Effector memory CD8-positive, alpha-beta T cell (primary cell): ENCODE measurements around the gene CFAP210.

Experiments
- ATAC-seq: fragments of 150-1000 bp; cut with Tn5 transposase; replicated peaks from 2 replicates; pipeline ENCODE4 v1.10.0; 2021; ENCODE audit warnings: mild to moderate bottlenecking, moderate library complexity
- DNase-seq, 3 experiments: peaks; one replicate each; pipeline ENCODE4 v3.0.0; 2021
- H3K27ac Mint-ChIP-seq, 2 donors: one replicate each; pipeline ENCODE4 v1.8.0; 2022; ENCODE audit warnings: mild to moderate bottlenecking in 2 of 2, mixed read lengths in 2 of 2, moderate library complexity in 2 of 2
- H3K27me3 Mint-ChIP-seq, 2 donors: one replicate each; pipeline ENCODE4 v1.8.0; 2022; ENCODE audit warnings: mixed read lengths in 2 of 2
- H3K36me3 Mint-ChIP-seq: one replicate; pipeline ENCODE4 v1.8.0; 2022; ENCODE audit warnings: mild to moderate bottlenecking, moderate library complexity, mixed read lengths; ENCODE audit not compliant: insufficient read depth
- H3K4me1 Mint-ChIP-seq, 2 donors: one replicate each; pipeline ENCODE4 v1.8.0; 2022; ENCODE audit warnings: low read depth in 2 of 2, mixed read lengths in 2 of 2
- H3K4me3 Mint-ChIP-seq, 2 donors: one replicate each; pipeline ENCODE4 v1.8.0; 2022; ENCODE audit warnings: mild to moderate bottlenecking in 2 of 2, mixed read lengths in 2 of 2, moderate library complexity in 2 of 2
- H3K9me3 Mint-ChIP-seq, 2 donors: one replicate each; pipeline ENCODE4 v1.8.0; 2022; ENCODE audit warnings: mixed read lengths in 2 of 2

CFAP210 gene

GRCh38 chr2:169718930-169719504 lies 24.8 kb upstream of the CFAP210 start:
- H3K36me3 Mint-ChIP-seq: no peaks in the 10 kb centered on the region

DNA sequence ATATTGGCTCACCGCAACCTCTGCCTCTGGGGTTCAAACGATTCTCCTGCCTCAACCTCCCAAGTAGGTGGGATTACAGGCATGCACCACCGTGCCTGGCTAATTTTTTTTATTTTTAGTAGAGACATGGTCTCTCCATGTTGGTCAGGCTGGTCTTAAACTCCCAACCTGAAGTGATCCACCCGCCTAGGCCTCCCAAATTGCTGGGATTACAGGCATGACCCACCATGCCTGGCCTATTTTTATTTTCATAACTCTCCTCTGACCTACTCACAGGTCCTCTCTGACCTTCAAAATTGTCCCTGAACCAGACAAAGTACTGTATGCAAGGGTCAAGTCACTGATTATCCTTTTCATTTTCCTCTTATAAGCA lies 23.5 kb upstream of the CFAP210 start:
- no peak for ATAC-seq
- H3K4me1 Mint-ChIP-seq: peaks cover 0 to 2% of the 10 kb centered on the region in 2 donors
- H3K36me3 Mint-ChIP-seq: no peaks in the 10 kb centered on the region

More at GRCh38 chr2:169718930-169719504, 24.8 kb upstream of the CFAP210 start:
- ATAC-seq (no peak), DNase-seq (no peak)
- Mint-ChIP-seq H3K9me3 (no peaks in the 10 kb centered on the region), H3K4me1 (peaks cover 0 to 2% of the 10 kb centered on the region in 2 donors), H3K27ac (no peak overlapping the region), H3K27me3 (peaks cover 0 to 5% of the 10 kb centered on the region in 2 donors), H3K4me3 (no peak overlapping the region)

GRCh38 chr2:169716938-169717690 lies 22.9 kb upstream of the CFAP210 start:
- H3K4me1 Mint-ChIP-seq: peaks cover 0 to 2% of the 10 kb centered on the region in 2 donors
- no peaks in the 10 kb centered on the region for H3K9me3 Mint-ChIP-seq
- H3K27me3 Mint-ChIP-seq: no peaks in the 10 kb centered on the region
- H3K27ac Mint-ChIP-seq: no peak overlapping the region
- ATAC-seq (no peak), DNase-seq (no peak)
- no peaks in the 10 kb centered on the region for H3K36me3 Mint-ChIP-seq
- H3K4me3 Mint-ChIP-seq: no peak overlapping the region

More for the DNA sequence above, 23.5 kb upstream of the CFAP210 start:
- Mint-ChIP-seq H3K9me3 (no peaks in the 10 kb centered on the region), H3K27ac (no peak overlapping the region), H3K4me3 (no peak overlapping the region), H3K27me3 (no peaks in the 10 kb centered on the region)
- no peak for DNase-seq

DNA sequence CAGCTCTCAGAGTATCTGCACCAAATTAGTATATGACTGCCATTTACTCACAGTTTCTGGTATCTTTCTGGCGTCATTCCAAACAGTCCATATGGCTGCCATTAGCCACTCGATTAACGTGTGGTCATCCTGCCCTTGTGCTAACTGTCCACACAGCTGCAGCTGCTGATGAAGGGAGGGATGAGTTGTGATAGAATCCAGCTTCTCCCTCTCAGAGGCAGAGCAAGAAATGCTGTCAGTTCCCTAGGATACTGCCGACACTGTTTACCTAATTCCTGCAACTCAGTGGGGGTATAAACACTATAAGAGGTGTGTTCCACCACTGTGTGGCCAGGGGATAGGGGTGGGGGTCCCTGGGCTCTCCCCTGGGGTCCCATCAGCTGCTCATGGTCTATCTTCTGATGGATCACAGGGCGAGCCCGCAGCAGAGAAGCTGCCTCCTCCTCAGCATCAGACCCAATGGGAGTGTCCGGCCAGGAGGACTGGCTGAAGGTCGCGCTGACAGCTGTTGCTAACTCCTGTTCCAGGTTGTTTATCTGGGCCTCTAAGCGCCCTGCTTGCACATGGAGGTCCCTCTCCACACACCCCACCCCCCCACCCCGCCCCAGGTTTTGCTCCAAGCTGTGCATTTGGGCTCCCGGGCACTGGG lies 22.2 kb upstream of the CFAP210 start:
- H3K4me3 Mint-ChIP-seq: no peak overlapping the region
- ATAC-seq (no peak), DNase-seq (no peak)
- H3K36me3 Mint-ChIP-seq: no peaks in the 10 kb centered on the region
- no peak overlapping the region for H3K27ac Mint-ChIP-seq
- no peaks in the 10 kb centered on the region for H3K27me3 Mint-ChIP-seq
- H3K9me3 Mint-ChIP-seq: no peaks in the 10 kb centered on the region
- peaks cover 0 to 2% of the 10 kb centered on the region in 2 donors for H3K4me1 Mint-ChIP-seq

DNA sequence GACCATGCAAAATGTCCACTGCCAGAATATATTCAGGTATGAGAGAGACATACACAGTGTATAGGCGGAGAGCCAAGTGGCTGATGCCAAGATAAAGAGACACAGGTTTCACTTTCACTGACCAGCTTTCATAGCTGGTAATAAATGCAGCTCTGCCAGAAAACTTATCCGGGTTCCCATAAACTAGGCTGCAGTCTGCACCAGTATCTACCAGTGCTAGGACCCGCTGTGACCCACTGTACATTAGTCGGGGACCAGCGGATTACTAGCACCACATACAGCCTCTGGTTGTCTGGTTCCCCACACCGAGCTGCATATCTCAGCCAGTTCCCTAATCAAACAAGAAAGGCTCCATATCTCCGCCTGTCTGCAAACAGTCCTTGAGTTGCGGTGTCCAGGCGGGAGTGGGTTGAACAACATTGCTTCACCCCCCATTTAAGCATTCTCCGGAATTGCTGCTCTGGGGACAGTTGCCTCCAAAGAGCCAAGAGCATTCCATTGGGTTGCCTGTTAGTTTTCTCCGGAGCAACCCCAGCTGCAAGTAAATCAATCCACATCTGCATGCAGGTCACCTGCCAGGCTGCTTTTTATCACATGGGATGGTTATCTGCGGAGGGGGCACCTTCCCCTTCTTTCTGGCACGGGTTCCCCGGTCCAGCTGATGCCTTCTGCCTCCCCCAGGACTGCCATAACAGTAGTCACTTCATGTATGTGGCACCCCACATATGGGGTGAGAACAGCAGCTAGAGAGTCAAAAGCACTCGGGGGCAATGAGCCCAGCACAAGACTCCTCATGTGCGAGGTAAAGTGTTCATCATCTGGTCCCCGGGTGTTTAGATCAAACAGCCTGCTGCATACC lies 21.4 kb upstream of the CFAP210 start:
- no peaks in the 10 kb centered on the region for H3K9me3 Mint-ChIP-seq
- no peak for DNase-seq
- H3K4me3 Mint-ChIP-seq: no peak overlapping the region
- no peak overlapping the region for H3K27ac Mint-ChIP-seq
- H3K4me1 Mint-ChIP-seq: peaks cover 0 to 2% of the 10 kb centered on the region in 2 donors
- no peaks in the 10 kb centered on the region for H3K36me3 Mint-ChIP-seq
- no peaks in the 10 kb centered on the region for H3K27me3 Mint-ChIP-seq
- no peak for ATAC-seq

- Mint-ChIP-seq H3K36me3 (no peaks in the 10 kb centered on the region), H3K27ac (no peak overlapping the region), H3K27me3 (no peaks in the 10 kb centered on the region), H3K9me3 (no peaks in the 10 kb centered on the region), H3K4me3 (no peak overlapping the region), H3K4me1 (peaks cover 0 to 2% of the 10 kb centered on the region in 2 donors)
- DNase-seq (no peak), ATAC-seq (no peak)
Measured at GRCh38 chr2:169714699-169715098, 20.5 kb upstream of the CFAP210 start.

DNA sequence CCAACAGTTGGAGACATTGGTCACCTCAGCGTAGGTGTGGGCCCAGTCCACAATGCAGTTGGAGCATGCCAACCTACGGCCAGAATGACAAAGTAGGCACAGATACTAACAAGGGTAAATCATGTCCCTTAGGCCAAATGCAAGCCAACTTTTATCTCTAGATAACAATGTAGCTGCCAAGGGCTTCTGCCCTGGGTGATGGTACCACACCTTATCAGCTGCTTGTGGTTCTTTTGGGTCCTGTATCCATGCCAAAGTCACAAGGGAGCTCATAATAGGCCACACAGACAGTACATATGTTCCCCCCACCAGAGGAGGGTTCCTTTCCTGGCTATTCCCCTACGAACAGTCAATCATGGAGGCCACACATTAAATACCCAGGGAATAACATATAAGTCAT lies 19.1 kb upstream of the CFAP210 start:
- Mint-ChIP-seq H3K27ac (no peak overlapping the region), H3K9me3 (no peaks in the 10 kb centered on the region), H3K4me1 (peaks cover 0 to 2% of the 10 kb centered on the region in 2 donors), H3K4me3 (no peak overlapping the region), H3K27me3 (no peaks in the 10 kb centered on the region), H3K36me3 (no peaks in the 10 kb centered on the region)
- ATAC-seq (no peak), DNase-seq (no peak)

DNA sequence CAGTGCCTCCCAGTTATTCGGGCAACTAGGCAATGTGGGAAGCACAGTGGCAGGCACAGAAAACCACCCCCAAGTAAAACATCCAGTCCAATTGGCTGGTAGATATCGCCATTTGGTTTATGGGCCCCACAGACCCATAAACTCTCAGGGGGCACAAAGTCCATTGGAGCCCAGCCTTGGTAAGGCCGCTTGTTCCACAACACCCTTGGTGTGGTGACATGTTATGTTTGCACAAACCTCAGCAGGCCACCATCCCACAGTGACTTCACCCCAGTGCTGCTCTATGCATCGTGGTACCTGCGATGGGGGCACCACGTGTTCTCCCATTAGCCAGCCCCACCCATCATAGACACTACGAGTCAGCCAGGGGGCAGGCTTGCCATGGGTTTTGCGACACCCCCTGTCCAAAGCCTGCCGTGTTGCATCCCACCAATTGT lies 18.6 kb upstream of the CFAP210 start:
- no peaks in the 10 kb centered on the region for H3K36me3 Mint-ChIP-seq
- no peak for ATAC-seq
- H3K9me3 Mint-ChIP-seq: no peaks in the 10 kb centered on the region
- H3K4me3 Mint-ChIP-seq: no peak overlapping the region
- H3K27me3 Mint-ChIP-seq: no peaks in the 10 kb centered on the region
- DNase-seq: no peak
- H3K4me1 Mint-ChIP-seq: peaks cover 0 to 2% of the 10 kb centered on the region in 2 donors
- H3K27ac Mint-ChIP-seq: no peak overlapping the region

GRCh38 chr2:169711751-169712509 lies 17.7 kb upstream of the CFAP210 start:
- Mint-ChIP-seq H3K9me3 (no peaks in the 10 kb centered on the region), H3K4me3 (no peak overlapping the region), H3K27me3 (no peaks in the 10 kb centered on the region), H3K27ac (no peak overlapping the region), H3K4me1 (no peaks in the 10 kb centered on the region), H3K36me3 (no peaks in the 10 kb centered on the region)
- no peak for ATAC-seq
- DNase-seq: no peak

- H3K4me1 Mint-ChIP-seq: no peaks in the 10 kb centered on the region
- no peak for DNase-seq
- H3K4me3 Mint-ChIP-seq: no peak overlapping the region
- H3K27me3 Mint-ChIP-seq: no peaks in the 10 kb centered on the region
- no peaks in the 10 kb centered on the region for H3K9me3 Mint-ChIP-seq
- H3K27ac Mint-ChIP-seq: no peak overlapping the region
- ATAC-seq: no peak
- no peaks in the 10 kb centered on the region for H3K36me3 Mint-ChIP-seq
Measured at GRCh38 chr2:169709981-169710380, 15.8 kb upstream of the CFAP210 start.

GRCh38 chr2:169709331-169709730 lies 15.1 kb upstream of the CFAP210 start:
- no peak for DNase-seq

GRCh38 chr2:169707626-169708025 lies 13.4 kb upstream of the CFAP210 start:
- no peaks in the 10 kb centered on the region for H3K9me3 Mint-ChIP-seq
- peaks cover 3% of the 10 kb centered on the region for H3K36me3 Mint-ChIP-seq
- H3K4me3 Mint-ChIP-seq: no peak overlapping the region
- H3K4me1 Mint-ChIP-seq: no peaks in the 10 kb centered on the region
- DNase-seq (no peak), ATAC-seq (no peak)
- H3K27ac Mint-ChIP-seq: no peak overlapping the region
- H3K27me3 Mint-ChIP-seq: no peaks in the 10 kb centered on the region

More at GRCh38 chr2:169709331-169709730, 15.1 kb upstream of the CFAP210 start:
- Mint-ChIP-seq H3K27ac (no peak overlapping the region), H3K9me3 (no peaks in the 10 kb centered on the region), H3K4me1 (no peaks in the 10 kb centered on the region), H3K36me3 (peaks cover 3% of the 10 kb centered on the region), H3K27me3 (no peaks in the 10 kb centered on the region), H3K4me3 (no peak overlapping the region)
- ATAC-seq: no peak

DNA sequence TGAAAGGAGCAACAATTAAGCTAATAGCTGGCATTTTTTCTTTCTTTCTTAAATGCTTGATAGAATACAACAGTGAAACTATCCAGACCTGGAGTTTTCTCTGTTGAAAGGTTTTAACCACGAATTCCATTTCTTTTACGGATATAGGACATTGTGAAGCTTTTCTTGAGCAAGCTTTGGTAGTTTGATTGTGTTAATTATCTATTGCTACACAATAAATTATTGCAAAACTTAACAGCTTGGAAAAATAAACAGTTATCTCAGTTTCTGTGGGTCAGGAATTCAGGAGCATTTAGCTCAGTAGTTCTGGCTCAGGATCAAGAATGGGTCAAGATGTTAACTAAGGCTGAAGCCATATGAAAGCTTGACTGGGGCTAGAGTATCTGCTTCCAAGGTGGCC lies 11.7 kb upstream of the CFAP210 start:
- Mint-ChIP-seq H3K9me3 (no peaks in the 10 kb centered on the region), H3K36me3 (peaks cover 3% of the 10 kb centered on the region), H3K27ac (no peak overlapping the region), H3K27me3 (no peaks in the 10 kb centered on the region), H3K4me1 (no peaks in the 10 kb centered on the region), H3K4me3 (no peak overlapping the region)
- no peak for DNase-seq
- no peak for ATAC-seq
